SJCRH30 (cell line): Measurements from ENCODE around the gene ZFP91. TPM values are rescaled to one million over a fixed set of nuclear protein-coding genes. Genes with fewer than 3 reads are reported as not detected.
"Not testable (repeated sequence)": the region's sequence is repeated elsewhere in the genome, so short reads cannot be mapped to it uniquely, and the experiment has no call there.

Experiments used
- DNase-seq, 2 experiments: peaks; one replicate each; pipeline ENCODE4 v3.0.0-alpha.2; 2015 to 2020
- H3K27ac ChIP-seq: fragments of 250-450 bp; sonication (Bioruptor Pico); 2 replicates; pipeline ENCODE4 v1.5.1; 2020; ENCODE audit warnings: mild to moderate bottlenecking, moderate library complexity
- H3K27me3 ChIP-seq: fragments of 250-450 bp; sonication (Bioruptor Pico); 2 replicates; pipeline ENCODE4 v1.5.1; 2020; ENCODE audit warnings: mild to moderate bottlenecking, moderate library complexity
- H3K36me3 ChIP-seq: fragments of 250-450 bp; sonication (Bioruptor Pico); 2 replicates; pipeline ENCODE4 v1.5.1; 2020; ENCODE audit warnings: mild to moderate bottlenecking, moderate library complexity
- H3K4me1 ChIP-seq: fragments of 250-450 bp; sonication (Bioruptor Pico); 2 replicates; pipeline ENCODE4 v1.5.1; 2020; ENCODE audit warnings: mild to moderate bottlenecking, moderate library complexity
- H3K4me3 ChIP-seq: fragments of 250-450 bp; sonication (Bioruptor Pico); 2 replicates; pipeline ENCODE4 v1.5.1; 2020; ENCODE audit warnings: mild to moderate bottlenecking, moderate library complexity
- H3K9me3 ChIP-seq: fragments of 250-450 bp; sonication (Bioruptor Pico); replicated peaks from 2 replicates; pipeline ENCODE4 v1.5.1; 2020; ENCODE audit warnings: mild to moderate bottlenecking, moderate library complexity
- total RNA-seq: library from RNA; depleted of rRNA; stranded (reverse); fragments of >200 nt; shearing (Covaris generic); gene quantifications from 2 replicates; pipeline ENCODE4 v1.2.3, GENCODE V29; 2014; rRNA removed

The ZFP91 gene
- 56.4 and 60.5 TPM in 2 replicates for total RNA-seq

- Histone ChIP-seq H3K9me3 (no peaks in the 10 kb centered on the region), H3K4me1 (0 out of 2 replicates have a peak, but pooled peaks cover 3% of the 10 kb centered on the region), H3K27me3 (no peaks in the 10 kb centered on the region), H3K27ac (peak within 1 kb of the TSS; percentile 99), H3K36me3 (peaks cover 6% of the 10 kb centered on the region; the same call in 1 of the 2 replicates), H3K4me3 (peak within 1 kb of the TSS; percentile 84)
- peak; percentile 96 to 97 for DNase-seq
These were observed at the start of gene ZFP91 for GRCh38 chr11:58578635-58579191. ZFP91 (plus strand) TSS chr11:58579063; CDS start chr11:58579282, 219 bp downstream.

GRCh38 chr11:58530236-58530635 is 48.6 kb upstream of the ZFP91 start:
- Histone ChIP-seq H3K36me3 (no peaks in the 10 kb centered on the region), H3K27ac (no peak overlapping the region), H3K4me1 (no peaks in the 10 kb centered on the region), H3K27me3 (no peaks in the 10 kb centered on the region), H3K4me3 (no peak overlapping the region), H3K9me3 (no peaks in the 10 kb centered on the region)
- DNase-seq = no peak

- no peaks in the 10 kb centered on the region for H3K9me3 ChIP-seq
- no peaks in the 10 kb centered on the region for H3K27me3 ChIP-seq
- H3K27ac ChIP-seq = no peak overlapping the region
- H3K36me3 ChIP-seq = no peaks in the 10 kb centered on the region
- DNase-seq = no peak
- H3K4me1 ChIP-seq = no peaks in the 10 kb centered on the region
- H3K4me3 ChIP-seq = no peak overlapping the region
These were observed 47.0 kb upstream of the ZFP91 start for GRCh38 chr11:58531865-58532341.

- no peak overlapping the region for H3K4me3 ChIP-seq
- no peaks in the 10 kb centered on the region for H3K27me3 ChIP-seq
- no peaks in the 10 kb centered on the region for H3K9me3 ChIP-seq
- DNase-seq = no peak
- no peaks in the 10 kb centered on the region for H3K4me1 ChIP-seq
- H3K27ac ChIP-seq = no peak overlapping the region
- no peaks in the 10 kb centered on the region for H3K36me3 ChIP-seq
These were observed 32.0 kb upstream of the ZFP91 start for GRCh38 chr11:58546841-58547240.

- Histone ChIP-seq H3K36me3 (no peaks in the 10 kb centered on the region), H3K27ac (no peak overlapping the region), H3K27me3 (no peaks in the 10 kb centered on the region), H3K4me3 (no peak overlapping the region), H3K4me1 (no peaks in the 10 kb centered on the region), H3K9me3 (no peaks in the 10 kb centered on the region)
- no peak for DNase-seq
These were observed 29.2 kb upstream of the ZFP91 start for GRCh38 chr11:58549644-58550043.

- Histone ChIP-seq H3K36me3 (no peaks in the 10 kb centered on the region), H3K4me3 (no peak overlapping the region), H3K4me1 (no peaks in the 10 kb centered on the region), H3K27me3 (no peaks in the 10 kb centered on the region), H3K27ac (no peak overlapping the region), H3K9me3 (no peaks in the 10 kb centered on the region)
- DNase-seq = no peak
These were observed 18.0 kb upstream of the ZFP91 start for GRCh38 chr11:58560842-58561241.

- no peak for DNase-seq
- Histone ChIP-seq H3K9me3 (no peaks in the 10 kb centered on the region), H3K27ac (no peak overlapping the region), H3K27me3 (no peaks in the 10 kb centered on the region), H3K36me3 (no peaks in the 10 kb centered on the region), H3K4me1 (no peaks in the 10 kb centered on the region), H3K4me3 (no peak overlapping the region)
These were observed 17.3 kb upstream of the ZFP91 start for GRCh38 chr11:58561394-58562098.

GRCh38 chr11:58562375-58562800 is 16.5 kb upstream of the ZFP91 start:
- H3K4me3 ChIP-seq = no peak overlapping the region
- no peak for DNase-seq
- no peaks in the 10 kb centered on the region for H3K36me3 ChIP-seq
- H3K4me1 ChIP-seq = no peaks in the 10 kb centered on the region
- H3K27ac ChIP-seq = no peak overlapping the region
- H3K9me3 ChIP-seq = no peaks in the 10 kb centered on the region
- no peaks in the 10 kb centered on the region for H3K27me3 ChIP-seq

GRCh38 chr11:58564231-58564630 is 14.6 kb upstream of the ZFP91 start:
- no peaks in the 10 kb centered on the region for H3K36me3 ChIP-seq
- H3K27ac ChIP-seq = no peak overlapping the region
- no peaks in the 10 kb centered on the region for H3K27me3 ChIP-seq
- no peaks in the 10 kb centered on the region for H3K4me1 ChIP-seq
- no peak overlapping the region for H3K4me3 ChIP-seq
- H3K9me3 ChIP-seq = no peaks in the 10 kb centered on the region
- no peak for DNase-seq

- Histone ChIP-seq H3K27ac (no peak overlapping the region), H3K27me3 (no peaks in the 10 kb centered on the region), H3K9me3 (no peaks in the 10 kb centered on the region), H3K36me3 (no peaks in the 10 kb centered on the region), H3K4me1 (no peaks in the 10 kb centered on the region), H3K4me3 (no peak overlapping the region)
- peak; percentile 35 to 70 for DNase-seq
These were observed 10.9 kb upstream of the ZFP91 start for GRCh38 chr11:58567889-58568512.

GRCh38 chr11:58572906-58573305 is 6.0 kb upstream of the ZFP91 start:
- H3K4me1 ChIP-seq, H3K36me3 ChIP-seq, H3K9me3 ChIP-seq, H3K4me3 ChIP-seq, H3K27ac ChIP-seq, H3K27me3 ChIP-seq, DNase-seq: not testable (repeated sequence)

GRCh38 chr11:58573451-58574104 is 5.3 kb upstream of the ZFP91 start:
- no peaks in the 10 kb centered on the region for H3K9me3 ChIP-seq
- no peaks in the 10 kb centered on the region for H3K36me3 ChIP-seq
- H3K27ac ChIP-seq = no peak overlapping the region
- H3K4me3 ChIP-seq = no peak overlapping the region
- 0 out of 2 replicates have a peak, but pooled peaks cover 3% of the 10 kb centered on the region for H3K4me1 ChIP-seq
- no peaks in the 10 kb centered on the region for H3K27me3 ChIP-seq
- DNase-seq = no peak

- Histone ChIP-seq H3K4me1 (0 out of 2 replicates have a peak, but pooled peaks cover 3% of the 10 kb centered on the region), H3K4me3 (no peak overlapping the region), H3K9me3 (no peaks in the 10 kb centered on the region), H3K27me3 (no peaks in the 10 kb centered on the region), H3K36me3 (no peaks in the 10 kb centered on the region), H3K27ac (no peak overlapping the region)
- DNase-seq = no peak
These were observed 4.0 kb upstream of the ZFP91 start for GRCh38 chr11:58574881-58575280.

- DNase-seq = no peak
- Histone ChIP-seq H3K4me1 (0 out of 2 replicates have a peak, but pooled peaks cover 3% of the 10 kb centered on the region), H3K36me3 (no peaks in the 10 kb centered on the region), H3K27ac (no peak within 1 kb of the TSS), H3K4me3 (peak within 1 kb of the TSS; percentile 84), H3K9me3 (no peaks in the 10 kb centered on the region), H3K27me3 (no peaks in the 10 kb centered on the region)
These were observed 3.4 kb upstream of the ZFP91 start, which contains the start of gene LPXN for GRCh38 chr11:58575377-58576020. LPXN (minus strand) TSS chr11:58575856; CDS start chr11:58575772, 84 bp downstream.
